HepG2 (cell line): ENCODE data around the gene MTUS2. TPM values are rescaled to one million over a fixed set of nuclear protein-coding genes. Genes with fewer than 3 reads are reported as not detected.

Experiments used
- ATAC-seq: fragments of 200-7000 bp; cut with Tn5 transposase; 3 replicates; pipeline ENCODE4 v1.9.1; 2020; ENCODE audit warnings: mild to moderate bottlenecking, moderate library complexity
- BruUV-seq: library from RNA; stranded (reverse); fragments of 400-500 nt; replicated peaks from 2 replicates; lab custom pipeline; 2021; lab: Mats Ljungman, UMichigan
- CTCF ChIA-PET: fragments of 300-600 bp; formaldehyde crosslinking; extraction: SDS; loops from one replicate; lab custom pipeline; 2021; ENCODE audit warnings: low total read pairs, inconsistent platforms, low intra/inter-chr PET ratio; lab: Yijun Ruan, JAX
- POLR2A ChIA-PET: fragments of 350-600 bp; sonication (Branson Sonifier 250); formaldehyde crosslinking; loops from one replicate; lab custom pipeline; 2020; ENCODE audit warnings: antibody characterized with exemption, inconsistent platforms; lab: Yijun Ruan, JAX
- DNase-seq: peaks from one replicate; pipeline ENCODE4 v3.0.0-alpha.2; 2015; ENCODE audit warnings: low spot score
- FAIRE-seq: peaks from 3 replicates; lab custom pipeline; 2011; peaks lifted over from hg19 to GRCh38; lab: Jason Lieb, UNC
- H2AFZ ChIP-seq: one replicate; pipeline ENCODE4 v1.6.1; 2011; ENCODE audit warnings: low read length, inconsistent platforms
- H3K27ac ChIP-seq: fragments of 300-600 bp; 3 replicates; pipeline ENCODE4 v1.8.0; 2011; ENCODE audit warnings: mixed run types, mild to moderate bottlenecking, mixed read lengths, low read length, inconsistent platforms; ENCODE audit not compliant: insufficient read depth; ENCODE audit errors: extremely low read length
- H3K27me3 ChIP-seq, 2 experiments: fragments of 200-600 bp in 1 of 2; 2 replicates in 1 of 2; 3 replicates in 1 of 2; pipeline versions ENCODE4 v1.6.0 to v1.8.0; 2011; ENCODE audit warnings: low read length in 2 of 2, mild to moderate bottlenecking in 2 of 2, moderate library complexity in 2 of 2, inconsistent platforms in 1 of 2; ENCODE audit not compliant: insufficient read depth in 2 of 2, control insufficient read depth in 1 of 2
- H3K36me3 ChIP-seq, 2 experiments: fragments of 200-600 bp in 1 of 2; replicated peaks in 1 of 2; 2 replicates in 1 of 2; 3 replicates in 1 of 2; pipeline versions ENCODE4 v1.5.1 to v1.8.0; 2011; ENCODE audit warnings: low read length in 2 of 2, inconsistent platforms in 1 of 2; ENCODE audit not compliant: insufficient read depth in 2 of 2, control insufficient read depth in 1 of 2
- H3K4me1 ChIP-seq: 2 replicates; pipeline ENCODE4 v1.5.1; 2012; ENCODE audit warnings: low read length, inconsistent platforms; ENCODE audit not compliant: insufficient read depth
- H3K4me2 ChIP-seq: 2 replicates; pipeline ENCODE4 v1.6.0; 2011; ENCODE audit warnings: low read depth, low read length, inconsistent platforms
- H3K4me3 ChIP-seq, 3 experiments: fragments of 200-600 bp in 1 of 3; sonication (generic), shearing (Covaris generic) in 1 of 3; replicated peaks in 1 of 3; 2 replicates each; pipeline ENCODE4 v1.5.1; 2011 to 2016; ENCODE audit warnings: low read length in 3 of 3, inconsistent platforms in 2 of 3, low read depth in 2 of 3, mild to moderate bottlenecking in 2 of 3, control low read depth in 1 of 3, mixed read lengths in 1 of 3; ENCODE audit not compliant: insufficient read depth in 1 of 3
- H3K79me2 ChIP-seq: one replicate; pipeline ENCODE4 v1.6.1; 2011; ENCODE audit warnings: low read length, inconsistent platforms; ENCODE audit not compliant: insufficient read depth
- H3K9ac ChIP-seq: 2 replicates; pipeline ENCODE4 v1.6.0; 2011; ENCODE audit warnings: mild to moderate bottlenecking, low read depth, low read length, inconsistent platforms; ENCODE audit not compliant: insufficient read depth
- H3K9me3 ChIP-seq: 2 replicates; pipeline ENCODE4 v1.5.1; 2012; ENCODE audit warnings: mild to moderate bottlenecking, low read length
- H4K20me1 ChIP-seq: 2 replicates; pipeline ENCODE4 v1.6.0; 2011; ENCODE audit warnings: inconsistent platforms, mild to moderate bottlenecking, low read length, moderate library complexity; ENCODE audit not compliant: insufficient read depth
- CEBPB ChIP-seq: IDR thresholded peaks from 2 replicates; pipeline ENCODE4 v1.6.1; 2011; ENCODE audit warnings: low read depth, low read length, improper control_type of control experiment, borderline replicate concordance
- FOXA3 ChIP-seq: IDR thresholded peaks from 2 replicates; pipeline ENCODE4 v1.6.1; 2016; ENCODE audit warnings: missing genetic modification reagents, missing compliant biosample characterization
- HOXD1 ChIP-seq: sonication (generic); formaldehyde crosslinking; IDR thresholded peaks from 2 replicates; pipeline ENCODE4 v1.5.0; 2020; ENCODE audit warnings: missing genetic modification reagents
- KLF9 ChIP-seq: IDR thresholded peaks from 2 replicates; pipeline ENCODE4 v1.6.1; 2016; ENCODE audit warnings: low read depth
- KMT2A ChIP-seq: sonication (generic); formaldehyde crosslinking; IDR thresholded peaks from 2 replicates; pipeline ENCODE4 v1.4.0; 2020; ENCODE audit warnings: missing genetic modification reagents
- SOX5 ChIP-seq: IDR thresholded peaks from 2 replicates; pipeline ENCODE4 v1.6.1; 2016; ENCODE audit warnings: borderline replicate concordance
- ZSCAN20 ChIP-seq: sonication (generic); formaldehyde crosslinking; IDR thresholded peaks from 2 replicates; pipeline ENCODE4 v1.4.0; 2020; ENCODE audit warnings: missing genetic modification reagents, mild to moderate bottlenecking, borderline replicate concordance
- WGBS: methylation state at CpG from one replicate; pipeline ENCODE4 v1.1.6; 2017; ENCODE audit warnings: low lambda C conversion rate; 5-methylcytosine and 5-hydroxymethylcytosine counted together
- in situ Hi-C: cut with HindIII; loops from 2 replicates; pipeline ENCODE4 v1.10.0; 2017; ENCODE audit warnings: low pct_unique_long_range_greater_than_20kb; ENCODE audit not compliant: extremely low pct_ligation_motif_present
- intact Hi-C: fragments of 100-400 bp; cut with micrococcal nuclease; formaldehyde crosslinking; loops from one replicate; pipeline ENCODE4 v1.10.0; 2022; ENCODE audit not compliant: unreplicated experiment
- polyA plus RNA-seq, 8 experiments: library from polyadenylated mRNA; depleted of rRNA in 3 of 8; stranded (reverse) in 7 of 8; unstranded in 1 of 8; fragments of >200 nt; fragmentation: Illumina TruSeq in 4 of 8; extraction: Trizol in 4 of 8; gene quantifications; 2 replicates each; pipeline versions ENCODE4 v1.2.1 to v1.2.3, GENCODE V29; 2011 to 2016; ENCODE audit warnings: low read depth in 4 of 8, missing spikeins in 1 of 8, mixed read lengths in 1 of 8; ENCODE audit not compliant: insufficient read depth in 1 of 8
- total RNA-seq, 5 experiments: library from RNA; depleted of rRNA; stranded (reverse); fragments of >200 nt; fragmentation: Illumina TruSeq; extraction: Trizol; gene quantifications; 2 replicates each; pipeline ENCODE4 v1.2.3, GENCODE V29; 2016; ENCODE audit warnings: low read depth in 1 of 5
- TF ChIP-seq, protein P1 (sequence below): sonication (generic); formaldehyde crosslinking; IDR thresholded peaks from 2 replicates; pipeline ENCODE4 v1.5.0; 2020; ENCODE audit warnings: mild to moderate bottlenecking, missing genetic modification reagents
- TF ChIP-seq, protein P2 (sequence below): sonication (generic); formaldehyde crosslinking; IDR thresholded peaks from one replicate; pipeline ENCODE4 v1.5.1; 2020; ENCODE audit warnings: mild to moderate bottlenecking, missing genetic modification reagents; ENCODE audit errors: not compliant biosample characterization

The MTUS2 gene
- total and polyA plus RNA-seq, 2 of the 13 experiments (the other 11 are each of a cell fraction or from before 2014, with no cell fraction given) = not detected

DNA sequence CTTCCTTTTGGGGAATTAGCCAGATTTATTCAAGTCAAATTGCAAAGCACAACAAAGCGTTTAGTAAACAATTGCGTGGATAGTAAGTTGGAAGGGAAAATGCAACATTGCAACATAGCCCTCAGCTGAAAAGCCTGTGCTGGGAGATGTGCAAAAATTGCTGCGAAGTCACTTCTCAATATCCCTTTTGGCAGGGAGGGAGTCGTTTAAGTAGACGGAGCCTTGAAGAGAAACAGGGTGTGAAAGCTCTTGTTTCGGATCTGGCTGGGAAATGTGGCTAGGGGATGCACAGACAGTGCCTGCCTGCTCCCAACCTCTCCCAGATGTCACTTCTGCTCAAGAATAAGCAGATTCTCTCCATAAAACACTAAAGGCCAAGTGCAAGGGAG lies 718.5 kb downstream of the MTUS2 start (continued):
- TF ChIP-seq, protein P1, sequence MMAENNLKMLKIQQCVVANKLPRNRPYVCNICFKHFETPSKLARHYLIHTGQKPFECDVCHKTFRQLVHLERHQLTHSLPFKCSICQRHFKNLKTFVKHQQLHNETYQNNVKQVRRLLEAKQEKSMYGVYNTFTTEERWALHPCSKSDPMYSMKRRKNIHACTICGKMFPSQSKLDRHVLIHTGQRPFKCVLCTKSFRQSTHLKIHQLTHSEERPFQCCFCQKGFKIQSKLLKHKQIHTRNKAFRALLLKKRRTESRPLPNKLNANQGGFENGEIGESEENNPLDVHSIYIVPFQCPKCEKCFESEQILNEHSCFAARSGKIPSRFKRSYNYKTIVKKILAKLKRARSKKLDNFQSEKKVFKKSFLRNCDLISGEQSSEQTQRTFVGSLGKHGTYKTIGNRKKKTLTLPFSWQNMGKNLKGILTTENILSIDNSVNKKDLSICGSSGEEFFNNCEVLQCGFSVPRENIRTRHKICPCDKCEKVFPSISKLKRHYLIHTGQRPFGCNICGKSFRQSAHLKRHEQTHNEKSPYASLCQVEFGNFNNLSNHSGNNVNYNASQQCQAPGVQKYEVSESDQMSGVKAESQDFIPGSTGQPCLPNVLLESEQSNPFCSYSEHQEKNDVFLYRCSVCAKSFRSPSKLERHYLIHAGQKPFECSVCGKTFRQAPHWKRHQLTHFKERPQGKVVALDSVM (CRISPR knock-in tag) = no peak
- TF ChIP-seq KLF9 (CRISPR knock-in tag) = no peak
- TF ChIP-seq HOXD1 (CRISPR knock-in tag) = no peak
- TF ChIP-seq ZSCAN20 = no peak
- no peak for TF ChIP-seq SOX5 (CRISPR knock-in tag)
- no peak for TF ChIP-seq FOXA3 (CRISPR knock-in tag)
- TF ChIP-seq KMT2A (CRISPR knock-in tag) = no peak

DNA sequence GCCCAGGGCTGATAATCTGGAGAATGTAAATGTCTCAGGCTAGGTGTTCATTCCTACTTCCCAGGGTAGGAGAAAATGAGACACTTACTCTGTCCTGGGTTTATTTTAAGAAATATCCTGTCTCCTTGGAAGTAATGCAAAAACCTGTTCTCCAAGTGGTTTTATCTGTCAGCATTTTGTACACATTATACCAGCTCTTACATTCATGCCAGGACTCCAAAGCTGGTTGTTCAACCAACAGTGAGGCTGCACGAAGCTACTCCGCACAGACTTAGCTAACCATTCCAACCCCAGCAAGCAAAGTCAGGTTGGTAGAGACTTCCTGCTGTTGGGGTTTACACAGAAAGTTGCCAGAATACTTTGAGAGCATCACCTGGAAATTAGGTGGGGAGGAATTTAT lies 719.7 kb downstream of the MTUS2 start:
- no peak overlapping the region for H3K4me2 ChIP-seq
- no peak for ATAC-seq
- no peak overlapping the region for H2AFZ ChIP-seq
- intact Hi-C loops = no loop called here
- in situ Hi-C loops = no loop called here
- H3K4me3 ChIP-seq = no peak overlapping the region
- H3K4me1 ChIP-seq = peaks cover 17% of the 10 kb centered on the region
- no peak overlapping the region for H3K9ac ChIP-seq
- ChIA-PET CTCF (no interaction called here), POLR2A (no interaction called here)
- H4K20me1 ChIP-seq = peaks cover 33% of the 10 kb centered on the region; the same call in 1 of the 2 replicates
- no peaks in the 10 kb centered on the region for H3K9me3 ChIP-seq
- peaks cover 26% of the 10 kb centered on the region for H3K79me2 ChIP-seq
- H3K27ac ChIP-seq = no peak overlapping the region
- H3K36me3 ChIP-seq = peaks cover 13 to 48% of the 10 kb centered on the region in 2 experiments; a peak in 4 of 5 replicates
- FAIRE-seq = no peak
- BruUV-seq = no TSS peak
- no peak for DNase-seq
- WGBS = 92% methylated on average over 2 of the region's 2 CpGs
- H3K27me3 ChIP-seq = no peaks in the 10 kb centered on the region
- TF ChIP-seq, protein P2, sequence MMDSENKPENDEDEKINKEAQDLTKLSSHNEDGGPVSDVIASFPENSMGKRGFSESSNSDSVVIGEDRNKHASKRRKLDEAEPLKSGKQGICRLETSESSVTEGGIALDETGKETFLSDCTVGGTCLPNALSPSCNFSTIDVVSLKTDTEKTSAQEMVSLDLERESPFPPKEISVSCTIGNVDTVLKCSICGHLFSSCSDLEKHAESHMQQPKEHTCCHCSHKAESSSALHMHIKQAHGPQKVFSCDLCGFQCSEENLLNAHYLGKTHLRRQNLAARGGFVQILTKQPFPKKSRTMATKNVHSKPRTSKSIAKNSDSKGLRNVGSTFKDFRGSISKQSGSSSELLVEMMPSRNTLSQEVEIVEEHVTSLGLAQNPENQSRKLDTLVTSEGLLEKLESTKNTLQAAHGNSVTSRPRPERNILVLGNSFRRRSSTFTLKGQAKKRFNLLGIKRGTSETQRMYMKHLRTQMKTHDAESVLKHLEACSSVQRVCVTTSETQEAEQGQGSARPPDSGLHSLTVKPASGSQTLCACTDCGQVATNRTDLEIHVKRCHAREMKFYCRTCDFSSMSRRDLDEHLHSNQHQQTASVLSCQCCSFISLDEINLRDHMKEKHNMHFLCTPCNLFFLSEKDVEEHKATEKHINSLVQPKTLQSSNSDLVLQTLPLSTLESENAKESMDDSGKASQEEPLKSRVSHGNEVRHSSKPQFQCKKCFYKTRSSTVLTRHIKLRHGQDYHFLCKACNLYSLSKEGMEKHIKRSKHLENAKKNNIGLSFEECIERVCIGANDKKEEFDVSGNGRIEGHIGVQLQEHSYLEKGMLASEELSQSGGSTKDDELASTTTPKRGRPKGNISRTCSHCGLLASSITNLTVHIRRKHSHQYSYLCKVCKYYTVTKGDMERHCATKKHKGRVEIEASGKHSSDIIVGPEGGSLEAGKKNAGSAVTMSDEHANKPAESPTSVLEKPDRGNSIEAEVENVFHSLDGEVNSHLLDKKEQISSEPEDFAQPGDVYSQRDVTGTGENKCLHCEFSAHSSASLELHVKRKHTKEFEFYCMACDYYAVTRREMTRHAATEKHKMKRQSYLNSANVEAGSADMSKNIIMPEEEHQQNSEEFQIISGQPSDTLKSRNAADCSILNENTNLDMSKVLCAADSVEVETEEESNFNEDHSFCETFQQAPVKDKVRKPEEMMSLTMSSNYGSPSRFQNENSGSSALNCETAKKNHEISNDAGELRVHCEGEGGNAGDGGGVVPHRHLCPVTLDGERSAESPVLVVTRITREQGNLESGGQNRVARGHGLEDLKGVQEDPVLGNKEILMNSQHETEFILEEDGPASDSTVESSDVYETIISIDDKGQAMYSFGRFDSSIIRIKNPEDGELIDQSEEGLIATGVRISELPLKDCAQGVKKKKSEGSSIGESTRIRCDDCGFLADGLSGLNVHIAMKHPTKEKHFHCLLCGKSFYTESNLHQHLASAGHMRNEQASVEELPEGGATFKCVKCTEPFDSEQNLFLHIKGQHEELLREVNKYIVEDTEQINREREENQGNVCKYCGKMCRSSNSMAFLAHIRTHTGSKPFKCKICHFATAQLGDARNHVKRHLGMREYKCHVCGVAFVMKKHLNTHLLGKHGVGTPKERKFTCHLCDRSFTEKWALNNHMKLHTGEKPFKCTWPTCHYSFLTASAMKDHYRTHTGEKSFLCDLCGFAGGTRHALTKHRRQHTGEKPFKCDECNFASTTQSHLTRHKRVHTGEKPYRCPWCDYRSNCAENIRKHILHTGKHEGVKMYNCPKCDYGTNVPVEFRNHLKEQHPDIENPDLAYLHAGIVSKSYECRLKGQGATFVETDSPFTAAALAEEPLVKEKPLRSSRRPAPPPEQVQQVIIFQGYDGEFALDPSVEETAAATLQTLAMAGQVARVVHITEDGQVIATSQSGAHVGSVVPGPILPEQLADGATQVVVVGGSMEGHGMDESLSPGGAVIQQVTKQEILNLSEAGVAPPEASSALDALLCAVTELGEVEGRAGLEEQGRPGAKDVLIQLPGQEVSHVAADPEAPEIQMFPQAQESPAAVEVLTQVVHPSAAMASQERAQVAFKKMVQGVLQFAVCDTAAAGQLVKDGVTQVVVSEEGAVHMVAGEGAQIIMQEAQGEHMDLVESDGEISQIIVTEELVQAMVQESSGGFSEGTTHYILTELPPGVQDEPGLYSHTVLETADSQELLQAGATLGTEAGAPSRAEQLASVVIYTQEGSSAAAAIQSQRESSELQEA = no peak
- TF ChIP-seq CEBPB = no peak
